ENCODE data around the gene KCNJ10.

DNA sequence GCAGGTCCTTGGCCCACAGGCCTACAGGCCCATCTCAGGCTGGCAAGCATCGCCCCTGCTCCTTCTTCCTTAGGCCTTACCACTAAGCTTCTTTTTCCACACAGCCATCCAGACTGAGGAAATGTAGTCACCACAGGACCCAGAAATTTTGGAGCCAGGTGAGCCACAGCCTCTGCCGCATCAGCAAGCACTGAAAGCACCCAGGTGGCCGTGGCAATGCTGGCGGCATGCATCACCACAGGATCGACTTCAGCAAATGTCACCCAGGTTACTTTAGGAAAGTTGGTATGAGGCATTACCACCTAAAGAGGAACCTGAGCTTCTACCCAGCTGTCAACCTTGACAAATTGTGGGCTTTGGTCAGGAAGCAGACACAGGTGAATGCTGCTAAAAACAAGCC is 49.8 kb downstream of the KCNJ10 start:
- TF ChIP-seq ZBTB3 (CRISPR knock-in tag; IDR thresholded peaks at IDR 0.05; ENCODE audit: borderline replicate concordance, low read depth) (no peak), ATAD3A (CRISPR knock-in tag; IDR thresholded peaks at IDR 0.05) (no peak), KLF13 (CRISPR knock-in tag; IDR thresholded peaks at IDR 0.05) (no peak), FOXK2 (IDR thresholded peaks at IDR 0.05) (no peak), FOXM1 (CRISPR knock-in tag; IDR thresholded peaks at IDR 0.05) (no peak), ATF2 (CRISPR knock-in tag; IDR thresholded peaks at IDR 0.05) (no peak), CBX5 (CRISPR knock-in tag; IDR thresholded peaks at IDR 0.05; ENCODE audit: borderline replicate concordance) (no peak), KDM2A (CRISPR knock-in tag; IDR thresholded peaks at IDR 0.05; ENCODE audit: borderline replicate concordance, low read depth) (no peak), POLR2AphosphoS2 (IDR thresholded peaks at IDR 0.05; ENCODE audit: low read depth, low read length) (no peak), SAFB2 (CRISPR knock-in tag; IDR thresholded peaks at IDR 0.05; ENCODE audit: borderline replicate concordance, low read depth) (no peak), CTCF (CRISPR knock-in tag; IDR thresholded peaks at IDR 0.05) (no peak)

Data from HepG2 (cell line).